Common myeloid progenitor, CD34-positive (primary cell): ENCODE measurements around the gene PDE11A.

Experiments used
- CTCF ChIA-PET: fragments of 350-600 bp; sonication (Branson Sonifier 250); formaldehyde crosslinking; loops from one replicate; lab custom pipeline; 2021; ENCODE audit warnings: antibody characterized with exemption; lab: Charles Lee
- POLR2A ChIA-PET: fragments of 350-600 bp; sonication (Branson Sonifier 250); formaldehyde crosslinking; loops from one replicate; lab custom pipeline; 2021; ENCODE audit warnings: antibody characterized with exemption; lab: Charles Lee
- DNase-seq, 3 donors: peaks; one replicate each; pipeline versions ENCODE4 v3.0.0 to v3.0.0-alpha.2; 2013
- H3K27ac ChIP-seq, 2 experiments: 1 replicate in 1 of 2; 2 replicates in 1 of 2; pipeline ENCODE4 v1.7.0; 2013; ENCODE audit warnings: inconsistent platforms in 2 of 2, low read length in 2 of 2, mild to moderate bottlenecking in 2 of 2, low read depth in 1 of 2, moderate library complexity in 1 of 2; ENCODE audit not compliant: severe bottlenecking in 2 of 2, insufficient read depth in 1 of 2, poor library complexity in 1 of 2
- H3K27me3 ChIP-seq, 5 experiments: replicated peaks in 2 of 5; 1 replicate in 3 of 5; 2 replicates in 2 of 5; pipeline versions ENCODE4 v1.6.1 to v1.7.0; 2013; ENCODE audit warnings: low read length in 4 of 5, mild to moderate bottlenecking in 2 of 5, moderate library complexity in 2 of 5, inconsistent platforms in 1 of 5; ENCODE audit not compliant: insufficient read depth in 5 of 5, control insufficient read depth in 4 of 5
- H3K36me3 ChIP-seq, 4 experiments: 1 replicate in 2 of 4; 2 replicates in 2 of 4; pipeline versions ENCODE4 v1.6.1 to v1.7.0; 2013; ENCODE audit warnings: low read length in 3 of 4, control low read depth in 1 of 4, mild to moderate bottlenecking in 1 of 4; ENCODE audit not compliant: control insufficient read depth in 4 of 4, insufficient read depth in 4 of 4
- H3K4me1 ChIP-seq, 4 experiments: 1 replicate in 3 of 4; 2 replicates in 1 of 4; pipeline versions ENCODE4 v1.6.1 to v1.7.1; 2013; ENCODE audit warnings: low read length in 3 of 4, mild to moderate bottlenecking in 3 of 4, control low read depth in 1 of 4, inconsistent platforms in 1 of 4, moderate library complexity in 1 of 4; ENCODE audit not compliant: control insufficient read depth in 4 of 4, insufficient read depth in 4 of 4; ENCODE audit errors: control extremely low read depth in 1 of 4
- H3K4me3 ChIP-seq, 7 experiments: 1 replicate in 4 of 7; 2 replicates in 3 of 7; pipeline versions ENCODE4 v1.5.1 to v1.7.0; 2013; ENCODE audit warnings: mild to moderate bottlenecking in 7 of 7, low read length in 6 of 7, moderate library complexity in 6 of 7, inconsistent platforms in 2 of 7, low read depth in 2 of 7, control low read depth in 1 of 7; ENCODE audit not compliant: insufficient read depth in 4 of 7, control insufficient read depth in 1 of 7; ENCODE audit errors: extremely low read depth in 1 of 7
- H3K9me3 ChIP-seq, 5 experiments: 1 replicate in 4 of 5; 2 replicates in 1 of 5; pipeline versions ENCODE4 v1.6.1 to v1.7.1; 2013; ENCODE audit warnings: low read length in 4 of 5, mild to moderate bottlenecking in 2 of 5, inconsistent platforms in 1 of 5, low read depth in 1 of 5, moderate library complexity in 1 of 5; ENCODE audit not compliant: control insufficient read depth in 4 of 5, insufficient read depth in 2 of 5; ENCODE audit errors: control extremely low read depth in 1 of 5
- WGBS: methylation state at CpG from one replicate; pipeline ENCODE4 v1.1.5; 2013; ENCODE audit not compliant: insufficient coverage; 5-methylcytosine and 5-hydroxymethylcytosine counted together

PDE11A gene

GRCh38 chr2:177599139-177599688 is 473.4 kb downstream of the PDE11A start:
- POLR2A ChIA-PET = no interaction called here
- Histone ChIP-seq H3K9me3 (peaks cover 0 to 3% (median 0%) of the 10 kb centered on the region in 5 experiments), H3K36me3 (no peaks in the 10 kb centered on the region), H3K4me1 (peaks cover 0 to 9% (median 0%) of the 10 kb centered on the region in 4 experiments), H3K4me3 (no peak overlapping the region), H3K27ac (no peak overlapping the region), H3K27me3 (no peaks in the 10 kb centered on the region)
- 80% methylated on average over 3 of the region's 3 CpGs for WGBS
- CTCF ChIA-PET = no interaction called here
- DNase-seq = no peak

- DNase-seq = no peak
- no peak overlapping the region for H3K4me3 ChIP-seq
- H3K27ac ChIP-seq = no peak overlapping the region
- H3K27me3 ChIP-seq = no peaks in the 10 kb centered on the region
- peaks cover 0 to 9% (median 0%) of the 10 kb centered on the region in 4 experiments for H3K4me1 ChIP-seq
- POLR2A ChIA-PET = no interaction called here
- WGBS = 100% methylated on average over 1 of the region's 4 CpGs
- CTCF ChIA-PET = interaction anchor here (1.0 to 1.1 kb wide), 2 partner anchors 19 to 23 kb away, joined by 3 read pairs; no protein-coding TSS in a partner anchor
- H3K9me3 ChIP-seq = peaks cover 0 to 3% (median 0%) of the 10 kb centered on the region in 5 experiments
- no peaks in the 10 kb centered on the region for H3K36me3 ChIP-seq
Observed at GRCh38 chr2:177598326-177599138, 474.0 kb downstream of the PDE11A start.

- Histone ChIP-seq H3K27me3 (no peaks in the 10 kb centered on the region), H3K4me3 (no peak overlapping the region), H3K27ac (no peak overlapping the region), H3K36me3 (no peaks in the 10 kb centered on the region), H3K4me1 (peaks cover 0 to 9% (median 0%) of the 10 kb centered on the region in 4 experiments), H3K9me3 (peaks cover 0 to 3% (median 0%) of the 10 kb centered on the region in 5 experiments)
- CTCF ChIA-PET = interaction anchor here (1.0 to 1.2 kb wide), 3 partner anchors 18 to 51 kb away, joined by 3 read pairs; no protein-coding TSS in a partner anchor
- POLR2A ChIA-PET = no interaction called here
- WGBS = 95% methylated on average over 5 of the region's 6 CpGs
- DNase-seq = no peak
Observed at GRCh38 chr2:177597759-177598158, 474.8 kb downstream of the PDE11A start.

GRCh38 chr2:177596866-177597265 is 475.7 kb downstream of the PDE11A start:
- no peak overlapping the region for H3K27ac ChIP-seq
- ChIA-PET POLR2A (no interaction called here), CTCF (interaction anchor here (1.2 kb wide), 1 partner anchor 50 kb away, joined by 3 read pairs; no protein-coding TSS in a partner anchor)

GRCh38 chr2:177595126-177595845 is 477.3 kb downstream of the PDE11A start:
- no peaks in the 10 kb centered on the region for H3K27me3 ChIP-seq
- peaks cover 0 to 3% (median 0%) of the 10 kb centered on the region in 5 experiments for H3K9me3 ChIP-seq
- H3K36me3 ChIP-seq = no peaks in the 10 kb centered on the region
- no peak for DNase-seq
- CTCF ChIA-PET = interaction anchor here (1.1 kb wide), 1 partner anchor 33 kb away, joined by 3 read pairs; no protein-coding TSS in a partner anchor
- no peak overlapping the region for H3K4me3 ChIP-seq
- 100% methylated on average over 3 of the region's 4 CpGs for WGBS
- POLR2A ChIA-PET = no interaction called here
- H3K4me1 ChIP-seq = peaks cover 0 to 9% (median 0%) of the 10 kb centered on the region in 4 experiments
- no peak overlapping the region for H3K27ac ChIP-seq

More at GRCh38 chr2:177596866-177597265, 475.7 kb downstream of the PDE11A start:
- peaks cover 0 to 3% (median 0%) of the 10 kb centered on the region in 5 experiments for H3K9me3 ChIP-seq
- H3K36me3 ChIP-seq = no peaks in the 10 kb centered on the region
- no CpG with 5 or more reads among the region's 1 CpG for WGBS
- no peaks in the 10 kb centered on the region for H3K27me3 ChIP-seq
- DNase-seq = no peak
- H3K4me1 ChIP-seq = peaks cover 0 to 9% (median 0%) of the 10 kb centered on the region in 4 experiments
- no peak overlapping the region for H3K4me3 ChIP-seq

- Histone ChIP-seq H3K4me1 (no peaks in the 10 kb centered on the region), H3K9me3 (no peaks in the 10 kb centered on the region), H3K27ac (no peak overlapping the region), H3K4me3 (no peak overlapping the region), H3K27me3 (no peaks in the 10 kb centered on the region), H3K36me3 (no peaks in the 10 kb centered on the region)
- POLR2A ChIA-PET = no interaction called here
- DNase-seq = no peak
- CTCF ChIA-PET = interaction anchor here (1.0 to 2.2 kb wide), 3 partner anchors 9 to 17 kb away, joined by 3 to 6 read pairs (median 3); no protein-coding TSS in a partner anchor
- WGBS = 100% methylated on average over 1 of the region's 3 CpGs
Observed at GRCh38 chr2:177593402-177593801, 479.2 kb downstream of the PDE11A start.
